ENCODE data around the gene RAD23A. TPM values are rescaled to one million over a fixed set of nuclear protein-coding genes. Genes with fewer than 3 reads are reported as not detected.

The RAD23A gene
- total and polyA plus RNA-seq, 9 of the 15 experiments (the other 6 are each of a cell fraction or from before 2014, with no cell fraction given) = 9.5 to 181 (median 101) TPM

DNA sequence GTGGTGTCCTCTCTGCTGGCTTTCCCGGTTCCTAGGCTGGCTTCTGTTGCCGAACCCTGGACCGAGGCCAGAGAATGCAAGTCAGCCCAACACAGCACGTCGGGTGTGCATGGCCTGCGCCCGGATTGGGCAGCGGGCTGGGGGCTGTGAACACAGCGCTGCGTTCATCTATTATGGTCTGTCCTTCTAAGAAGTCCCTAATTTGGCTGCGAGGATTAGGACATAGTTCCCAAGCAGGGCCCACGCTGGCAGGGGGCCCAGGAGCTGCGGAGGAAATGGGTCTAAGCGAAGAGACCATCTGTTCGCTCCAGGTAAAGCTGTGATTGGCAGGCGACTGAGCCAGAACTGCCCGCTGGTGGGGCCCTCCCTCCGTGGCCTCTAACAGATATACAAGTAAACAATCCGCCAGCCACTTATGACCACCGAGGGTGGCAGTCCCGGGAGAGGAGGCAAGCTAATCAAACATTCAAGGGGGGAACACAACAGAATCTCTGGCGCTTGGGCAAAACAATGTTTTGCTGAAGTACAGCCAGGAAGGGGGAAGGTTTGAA is 32.6 kb upstream of the RAD23A start (continued):
- TF ChIP-seq ELF1 (tag; IDR thresholded peaks at IDR 0.05) = no peak
- TF ChIP-seq VEZF1 (CRISPR knock-in tag; IDR thresholded peaks at IDR 0.05) = peak; percentile 16; the same call in 1 of the 2 replicates
- no peak for TF ChIP-seq RAD21 (CRISPR knock-in tag; conservative IDR thresholded peaks at IDR 0.05 in 1 of 2, IDR thresholded peaks at IDR 0.05 in 1 of 2)
- TF ChIP-seq NFIC (IDR thresholded peaks at IDR 0.05) = peak; percentile 57
- TF ChIP-seq NCOA2 (IDR thresholded peaks at IDR 0.05; ENCODE audit: partially characterized antibody in 2 of 2) = no peak
- peak; percentile 85 for TF ChIP-seq PKNOX1 (IDR thresholded peaks at IDR 0.05)
- no peak for TF ChIP-seq ZBTB7A (IDR thresholded peaks at IDR 0.05; ENCODE audit: borderline replicate concordance, control insufficient read depth, low read depth, low read length)
- no peak for TF ChIP-seq TAF1 (IDR thresholded peaks at IDR 0.05; ENCODE audit: control insufficient read depth, extremely low read depth, insufficient read depth, low read length, severe bottlenecking)

All from K562 (cell line).